Natural killer cell (primary cell): Measurements from ENCODE around the gene C5orf52. TPM values are rescaled to one million over a fixed set of nuclear protein-coding genes. Genes with fewer than 3 reads are reported as not detected.
"Not testable (repeated sequence)": the region's sequence is repeated elsewhere in the genome, so short reads cannot be mapped to it uniquely, and the experiment has no call there.

ENCODE experiments used
- ATAC-seq, 3 donors: fragments of 150-1000 bp in 2 of 3; fragments of 200-7000 bp in 1 of 3; cut with Tn5 transposase; 1 replicate in 1 of 3; 2 replicates in 2 of 3; pipeline ENCODE4 v1.10.0; 2021; ENCODE audit warnings: mild to moderate bottlenecking in 2 of 3, moderate library complexity in 2 of 3
- DNase-seq, 2 donors: peaks; one replicate each; pipeline versions ENCODE4 v3.0.0 to v3.0.0-alpha.2; 2013 to 2021; ENCODE audit warnings: mixed read lengths in 1 of 2
- H3K27ac ChIP-seq: one replicate; pipeline ENCODE4 v1.5.1; 2013; ENCODE audit warnings: mild to moderate bottlenecking, low read length
- H3K27me3 ChIP-seq: one replicate; pipeline ENCODE4 v1.6.1; 2013; ENCODE audit warnings: low read length; ENCODE audit not compliant: control insufficient read depth, insufficient read depth
- H3K36me3 ChIP-seq: one replicate; pipeline ENCODE4 v1.6.1; 2013; ENCODE audit warnings: low read length; ENCODE audit not compliant: control insufficient read depth, insufficient read depth
- H3K4me1 ChIP-seq: one replicate; pipeline ENCODE4 v1.6.1; 2013; ENCODE audit warnings: low read length; ENCODE audit not compliant: control insufficient read depth, insufficient read depth
- H3K4me3 ChIP-seq: one replicate; pipeline ENCODE4 v1.5.1; 2013; ENCODE audit warnings: low read length
- H3K9me3 ChIP-seq: one replicate; pipeline ENCODE4 v1.6.1; 2013; ENCODE audit warnings: low read length; ENCODE audit not compliant: control insufficient read depth, insufficient read depth
- H3K27ac Mint-ChIP-seq, 2 donors: one replicate each; pipeline ENCODE4 v1.8.0; 2022; ENCODE audit warnings: mild to moderate bottlenecking in 2 of 2, mixed read lengths in 2 of 2, moderate library complexity in 1 of 2
- H3K27me3 Mint-ChIP-seq, 2 donors: one replicate each; pipeline ENCODE4 v1.8.0; 2022; ENCODE audit warnings: low read depth in 2 of 2, mixed read lengths in 2 of 2
- H3K36me3 Mint-ChIP-seq: one replicate; pipeline ENCODE4 v1.8.0; 2022; ENCODE audit warnings: mixed read lengths
- H3K4me1 Mint-ChIP-seq, 2 donors: one replicate each; pipeline ENCODE4 v1.8.0; 2022; ENCODE audit warnings: mixed read lengths in 2 of 2
- H3K4me3 Mint-ChIP-seq: one replicate; pipeline ENCODE4 v1.8.0; 2022; ENCODE audit warnings: mild to moderate bottlenecking, moderate library complexity, mixed read lengths
- H3K9me3 Mint-ChIP-seq, 2 donors: one replicate each; pipeline ENCODE4 v1.8.0; 2022; ENCODE audit warnings: mixed read lengths in 2 of 2
- CTCF ChIP-seq: fragments of 200-600 bp; IDR thresholded peaks from one replicate; pipeline ENCODE4 v1.8.0; 2022; ENCODE audit warnings: antibody characterized with exemption
- WGBS: methylation state at CpG from one replicate; pipeline ENCODE4 v1.1.7; 2013; ENCODE audit warnings: missing lambda C conversion rate; ENCODE audit not compliant: insufficient coverage; 5-methylcytosine and 5-hydroxymethylcytosine counted together
- intact Hi-C: fragments of 100-400 bp; cut with micrococcal nuclease; formaldehyde crosslinking; loops from one replicate; pipeline ENCODE4 v1.14.2; 2022
- total RNA-seq, 4 donors: library from RNA; stranded (reverse); fragments of 120-200 nt in 1 of 4; gene quantifications; one replicate each; pipeline versions ENCODE4 v1.2.3 to v1.2.4, GENCODE V29; 2013 to 2022

The C5orf52 gene
- total RNA-seq, 3 donors from 2014 or later (not counting 1 experiment from before 2014, with no cell fraction given) = not detected

- H3K9me3 Mint-ChIP-seq = no peaks in the 10 kb centered on the region
- no peak overlapping the region for H3K4me3 ChIP-seq
- H3K27ac Mint-ChIP-seq = no peak overlapping the region
- ATAC-seq (no peak), DNase-seq (no peak)
- no peak overlapping the region for H3K27ac ChIP-seq
- H3K36me3 ChIP-seq = no peaks in the 10 kb centered on the region
- H3K36me3 Mint-ChIP-seq = no peaks in the 10 kb centered on the region
- no peaks in the 10 kb centered on the region for H3K9me3 ChIP-seq
- H3K4me3 Mint-ChIP-seq = no peak overlapping the region
- H3K4me1 ChIP-seq = no peaks in the 10 kb centered on the region
- TF ChIP-seq CTCF = no peak
- 72% methylated on average over 53 of the region's 53 CpGs for WGBS
- intact Hi-C loops = no loop called here
- H3K27me3 Mint-ChIP-seq = peaks cover 12% of the 10 kb centered on the region in 2 donors
- no peaks in the 10 kb centered on the region for H3K4me1 Mint-ChIP-seq
- H3K27me3 ChIP-seq = no peaks in the 10 kb centered on the region
Measured at GRCh38 chr5:157690690-157691433, 19.5 kb downstream of the C5orf52 start.

- H3K9me3 ChIP-seq, ATAC-seq, H3K4me1 Mint-ChIP-seq, H3K36me3 Mint-ChIP-seq, DNase-seq, H3K27ac ChIP-seq, H3K27me3 ChIP-seq, intact Hi-C loops, H3K27ac Mint-ChIP-seq, H3K9me3 Mint-ChIP-seq, H3K4me1 ChIP-seq, H3K4me3 Mint-ChIP-seq, H3K4me3 ChIP-seq, H3K36me3 ChIP-seq: not testable (repeated sequence)
- peaks cover 12 to 16% of the 10 kb centered on the region in 2 donors for H3K27me3 Mint-ChIP-seq
- WGBS = 97% methylated on average over 25 of the region's 25 CpGs
Measured at GRCh38 chr5:157693816-157694215, 22.5 kb downstream of the C5orf52 start.

- ATAC-seq, H3K36me3 ChIP-seq, H3K27me3 ChIP-seq, H3K9me3 Mint-ChIP-seq, H3K27ac Mint-ChIP-seq, DNase-seq, H3K4me1 ChIP-seq, H3K9me3 ChIP-seq, H3K4me3 Mint-ChIP-seq, H3K36me3 Mint-ChIP-seq, intact Hi-C loops, H3K27ac ChIP-seq, H3K4me3 ChIP-seq, H3K4me1 Mint-ChIP-seq: not testable (repeated sequence)
- H3K27me3 Mint-ChIP-seq = peaks cover 6 to 17% of the 10 kb centered on the region in 2 donors
- WGBS = 96% methylated on average over 2 of the region's 3 CpGs
Measured at GRCh38 chr5:157696154-157696553, 24.8 kb downstream of the C5orf52 start.

- H3K4me3 ChIP-seq, intact Hi-C loops, ATAC-seq, H3K27ac Mint-ChIP-seq, H3K36me3 ChIP-seq, H3K27me3 ChIP-seq, H3K36me3 Mint-ChIP-seq, H3K4me1 ChIP-seq, H3K4me3 Mint-ChIP-seq, DNase-seq, H3K9me3 ChIP-seq, H3K9me3 Mint-ChIP-seq, H3K4me1 Mint-ChIP-seq, H3K27ac ChIP-seq: not testable (repeated sequence)
- H3K27me3 Mint-ChIP-seq = peaks cover 9 to 14% of the 10 kb centered on the region in 2 donors
- WGBS = 79% methylated on average over 4 of the region's 4 CpGs
Measured at GRCh38 chr5:157698674-157699073, 27.3 kb downstream of the C5orf52 start.

GRCh38 chr5:157703736-157704135 is 32.4 kb downstream of the C5orf52 start:
- WGBS = 83% methylated on average over 2 of the region's 3 CpGs
- Mint-ChIP-seq H3K27me3 (peaks cover 14 to 24% of the 10 kb centered on the region in 2 donors), H3K4me1 (no peaks in the 10 kb centered on the region), H3K36me3 (no peaks in the 10 kb centered on the region), H3K4me3 (no peak overlapping the region), H3K27ac (no peak overlapping the region), H3K9me3 (no peaks in the 10 kb centered on the region)
- DNase-seq (no peak), ATAC-seq (no peak)
- intact Hi-C loops = no loop called here
- H3K4me1 ChIP-seq = no peaks in the 10 kb centered on the region
- H3K9me3 ChIP-seq = no peaks in the 10 kb centered on the region
- no peak overlapping the region for H3K4me3 ChIP-seq
- H3K27ac ChIP-seq = no peak overlapping the region
- no peaks in the 10 kb centered on the region for H3K36me3 ChIP-seq
- TF ChIP-seq CTCF = no peak
- no peaks in the 10 kb centered on the region for H3K27me3 ChIP-seq
